GM12874 (cell line): ENCODE results near the gene MMP13.

ENCODE experiments used
- CTCF ChIP-seq: IDR thresholded peaks from 2 replicates; pipeline ENCODE4 v1.5.1; 2011; ENCODE audit warnings: low read depth, mild to moderate bottlenecking, control low read depth, low read length, moderate library complexity; ENCODE audit not compliant: insufficient read depth

The MMP13 gene

GRCh38 chr11:102914238-102915043 is 41.1 kb downstream of the MMP13 start:
- peak; percentile 66 for TF ChIP-seq CTCF

GRCh38 chr11:102912482-102912830 is 43.1 kb downstream of the MMP13 start:
- no peak for TF ChIP-seq CTCF

- no peak for TF ChIP-seq CTCF
Measured at GRCh38 chr11:102911758-102912481, 43.6 kb downstream of the MMP13 start.

GRCh38 chr11:102900346-102900745 is 55.2 kb downstream of the MMP13 start:
- TF ChIP-seq CTCF: no peak
